HCT116 (cell line): ENCODE results near the gene HDAC7. TPM values are rescaled to one million over a fixed set of nuclear protein-coding genes. Genes with fewer than 3 reads are reported as not detected.

Experiments
- ATAC-seq: fragments of 200-7000 bp; cut with Tn5 transposase; 2 replicates; pipeline ENCODE4 v1.9.1; 2020; ENCODE audit warnings: mild to moderate bottlenecking, moderate library complexity
- BruUV-seq: library from RNA; stranded (reverse); fragments of 400-500 nt; replicated peaks from 2 replicates; lab custom pipeline; 2021; lab: Mats Ljungman, UMichigan
- CTCF ChIA-PET: fragments of 300-600 bp; sonication (Branson Sonifier 250); formaldehyde crosslinking; loops from one replicate; lab custom pipeline; 2021; ENCODE audit warnings: antibody characterized with exemption; lab: Charles Lee
- POLR2A ChIA-PET: fragments of 300-600, 350-600 bp; sonication (Branson Sonifier 250); formaldehyde crosslinking; loops from one replicate; lab custom pipeline; 2021; ENCODE audit warnings: antibody characterized with exemption; lab: Charles Lee
- RAD21 ChIA-PET, 2 experiments: fragments of 300-600 bp; sonication (Branson Sonifier 250); formaldehyde crosslinking; loops; one replicate each; lab custom pipeline; 2023; ENCODE audit warnings: low total read pairs in 2 of 2; ENCODE audit not compliant: uncharacterized antibody in 2 of 2, unreplicated experiment in 2 of 2, low non-redundant PET in 1 of 2; lab: Charles Lee
- DNase-seq: peaks from one replicate; pipeline ENCODE4 v3.0.0-alpha.2; 2010; ENCODE audit warnings: low read depth, low spot score
- H2AFZ ChIP-seq: fragments of 200-600 bp; shearing (Covaris generic), sonication (generic); 2 replicates; pipeline ENCODE4 v1.6.1; 2017; ENCODE audit warnings: low read depth, mixed run types, mixed read lengths, antibody characterized with exemption, low read length; ENCODE audit not compliant: poor library complexity, severe bottlenecking
- H3K27ac ChIP-seq: 2 replicates; pipeline ENCODE4 v1.5.1; 2012; ENCODE audit warnings: low read depth, low read length
- H3K27me3 ChIP-seq: fragments of 200-600 bp; sonication (generic); 2 replicates; pipeline ENCODE4 v1.6.1; 2016; ENCODE audit warnings: mixed run types, low read length, mixed read lengths; ENCODE audit not compliant: insufficient read depth
- H3K36me3 ChIP-seq, 2 experiments: fragments of 200-500 bp in 1 of 2; fragments of 200-600 bp in 1 of 2; sonication (Bioruptor generic) in 1 of 2; sonication (generic) in 1 of 2; 2 replicates each; pipeline versions ENCODE4 v1.5.1 to v1.6.1; 2014 to 2016; ENCODE audit warnings: low read length in 2 of 2, inconsistent platforms in 1 of 2, mixed read lengths in 1 of 2, mixed run types in 1 of 2; ENCODE audit not compliant: insufficient read depth in 2 of 2, control insufficient read depth in 1 of 2
- H3K4me1 ChIP-seq, 2 experiments: fragments of 200-600 bp in 1 of 2; sonication (generic) in 1 of 2; 2 replicates each; pipeline versions ENCODE4 v1.5.1 to v1.6.1; 2012 to 2017; ENCODE audit warnings: low read length in 2 of 2, inconsistent platforms in 1 of 2, mild to moderate bottlenecking in 1 of 2, mixed read lengths in 1 of 2, mixed run types in 1 of 2, moderate library complexity in 1 of 2; ENCODE audit not compliant: insufficient read depth in 2 of 2, control insufficient read depth in 1 of 2
- H3K4me2 ChIP-seq: fragments of 200-600 bp; sonication (generic); 2 replicates; pipeline ENCODE4 v1.6.1; 2017; ENCODE audit warnings: mixed run types, low read length, mixed read lengths
- H3K4me3 ChIP-seq, 2 experiments: fragments of 200-600 bp in 1 of 2; sonication (generic) in 1 of 2; replicated peaks in 1 of 2; 2 replicates each; pipeline ENCODE4 v1.5.1; 2011 to 2016; ENCODE audit warnings: low read length in 2 of 2, control low read depth in 1 of 2, low read depth in 1 of 2, mild to moderate bottlenecking in 1 of 2, mixed read lengths in 1 of 2, mixed run types in 1 of 2
- H3K79me2 ChIP-seq: fragments of 200-600 bp; sonication (generic); 2 replicates; pipeline ENCODE4 v1.6.1; 2017; ENCODE audit warnings: mild to moderate bottlenecking, mixed run types, low read length, moderate library complexity, mixed read lengths; ENCODE audit not compliant: insufficient read depth
- H3K9ac ChIP-seq: fragments of 200-600 bp; sonication (generic); 2 replicates; pipeline ENCODE4 v1.6.1; 2016; ENCODE audit warnings: low read length, mixed read lengths
- H3K9me2 ChIP-seq: fragments of 200-600 bp; sonication (generic), shearing (Covaris generic); 2 replicates; pipeline ENCODE4 v1.6.1; 2017; ENCODE audit warnings: mixed run types, mild to moderate bottlenecking, moderate library complexity; ENCODE audit not compliant: insufficient read depth
- H3K9me3 ChIP-seq, 2 experiments: fragments of 200-500 bp in 1 of 2; fragments of 200-600 bp in 1 of 2; sonication (Bioruptor generic) in 1 of 2; sonication (generic) in 1 of 2; 2 replicates each; pipeline ENCODE4 v1.6.1; 2014 to 2017; ENCODE audit warnings: low read length in 2 of 2, mixed read lengths in 2 of 2, inconsistent platforms in 1 of 2, low read depth in 1 of 2, mild to moderate bottlenecking in 1 of 2, mixed run types in 1 of 2, moderate library complexity in 1 of 2; ENCODE audit not compliant: control insufficient read depth in 1 of 2, insufficient read depth in 1 of 2
- H4K20me1 ChIP-seq: fragments of 200-600 bp; sonication (generic), shearing (Covaris generic); 2 replicates; pipeline ENCODE4 v1.6.1; 2017; ENCODE audit warnings: mixed run types, mild to moderate bottlenecking, moderate library complexity; ENCODE audit not compliant: insufficient read depth
- CBX3 ChIP-seq: IDR thresholded peaks from 2 replicates; pipeline ENCODE4 v1.6.1; 2012; ENCODE audit warnings: low read depth
- CEBPB ChIP-seq: IDR thresholded peaks from 2 replicates; pipeline ENCODE4 v1.6.1; 2012; ENCODE audit warnings: low read depth
- EGR1 ChIP-seq: IDR thresholded peaks from 2 replicates; pipeline ENCODE4 v1.6.1; 2012; ENCODE audit warnings: low read depth
- EZH2phosphoT487 ChIP-seq: fragments of 200-600 bp; IDR thresholded peaks from 2 replicates; pipeline ENCODE4 v1.6.1; 2018; ENCODE audit warnings: antibody characterized with exemption, borderline replicate concordance
- FOSL1 ChIP-seq: IDR thresholded peaks from 2 replicates; pipeline ENCODE4 v1.6.1; 2012; ENCODE audit warnings: low read depth
- JUND ChIP-seq: IDR thresholded peaks from 2 replicates; pipeline ENCODE4 v1.6.1; 2012
- POLR2A ChIP-seq: IDR thresholded peaks from 2 replicates; pipeline ENCODE4 v1.7.0; 2011; ENCODE audit warnings: borderline replicate concordance; ENCODE audit not compliant: insufficient read depth, insufficient read length; ENCODE audit errors: extremely low read depth
- POLR2AphosphoS5 ChIP-seq: IDR thresholded peaks from 2 replicates; pipeline ENCODE4 v1.6.1; 2011; ENCODE audit warnings: mild to moderate bottlenecking, low read depth, low read length, moderate library complexity
- RAD21 ChIP-seq: IDR thresholded peaks from 2 replicates; pipeline ENCODE4 v1.6.1; 2012; ENCODE audit warnings: low read depth, mild to moderate bottlenecking
- SIN3A ChIP-seq: IDR thresholded peaks from 2 replicates; pipeline ENCODE4 v1.6.1; 2012; ENCODE audit warnings: low read depth
- SP1 ChIP-seq: IDR thresholded peaks from 2 replicates; pipeline ENCODE4 v1.6.1; 2012; ENCODE audit warnings: low read depth
- SRF ChIP-seq: IDR thresholded peaks from 2 replicates; pipeline ENCODE4 v1.6.1; 2012; ENCODE audit warnings: low read depth
- TCF7L2 ChIP-seq: IDR thresholded peaks from 2 replicates; pipeline ENCODE4 v1.7.0; 2011; ENCODE audit warnings: borderline replicate concordance, inconsistent platforms; ENCODE audit not compliant: insufficient read depth, insufficient read length; ENCODE audit errors: extremely low read depth
- intact Hi-C: fragments of 100-400 bp; cut with micrococcal nuclease; formaldehyde crosslinking; loops from 2 replicates; pipeline ENCODE4 v1.10.0; 2022
- total RNA-seq: library from RNA; stranded (reverse); gene quantifications from one replicate; pipeline ENCODE4 v1.2.1, GENCODE V29; 2021; ENCODE audit not compliant: unreplicated experiment
- TF ChIP-seq, protein P1 (sequence below): IDR thresholded peaks from 2 replicates; pipeline ENCODE4 v1.6.1; 2012
- TF ChIP-seq, protein P2 (sequence below): IDR thresholded peaks from 2 replicates; pipeline ENCODE4 v1.6.1; 2011; ENCODE audit warnings: mild to moderate bottlenecking, low read length, moderate library complexity; ENCODE audit not compliant: insufficient replicate concordance; ENCODE audit errors: extremely low read depth
- TF ChIP-seq, protein P3 (sequence below): IDR thresholded peaks from 2 replicates; pipeline ENCODE4 v1.6.1; 2012

The HDAC7 gene
- total RNA-seq, 1 experiment from 2014 or later: 38.1 TPM

DNA sequence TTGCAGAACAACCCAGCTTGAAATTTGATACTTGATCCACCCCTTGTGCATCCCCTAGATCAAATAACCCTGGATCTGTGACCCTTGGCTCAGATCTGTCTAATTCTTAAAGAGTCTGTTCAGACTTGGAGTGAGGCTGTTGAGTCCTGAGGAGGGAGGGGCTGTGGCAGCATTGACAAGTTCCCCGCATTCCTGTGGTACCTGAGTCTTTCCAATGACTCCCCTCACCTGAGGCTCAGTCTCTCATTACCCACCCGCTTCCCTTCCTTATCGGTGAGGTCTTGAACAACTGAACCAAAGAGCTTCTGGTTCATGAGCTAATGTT is 16.1 kb upstream of the HDAC7 start:
- no peaks in the 10 kb centered on the region for H3K79me2 ChIP-seq

DNA sequence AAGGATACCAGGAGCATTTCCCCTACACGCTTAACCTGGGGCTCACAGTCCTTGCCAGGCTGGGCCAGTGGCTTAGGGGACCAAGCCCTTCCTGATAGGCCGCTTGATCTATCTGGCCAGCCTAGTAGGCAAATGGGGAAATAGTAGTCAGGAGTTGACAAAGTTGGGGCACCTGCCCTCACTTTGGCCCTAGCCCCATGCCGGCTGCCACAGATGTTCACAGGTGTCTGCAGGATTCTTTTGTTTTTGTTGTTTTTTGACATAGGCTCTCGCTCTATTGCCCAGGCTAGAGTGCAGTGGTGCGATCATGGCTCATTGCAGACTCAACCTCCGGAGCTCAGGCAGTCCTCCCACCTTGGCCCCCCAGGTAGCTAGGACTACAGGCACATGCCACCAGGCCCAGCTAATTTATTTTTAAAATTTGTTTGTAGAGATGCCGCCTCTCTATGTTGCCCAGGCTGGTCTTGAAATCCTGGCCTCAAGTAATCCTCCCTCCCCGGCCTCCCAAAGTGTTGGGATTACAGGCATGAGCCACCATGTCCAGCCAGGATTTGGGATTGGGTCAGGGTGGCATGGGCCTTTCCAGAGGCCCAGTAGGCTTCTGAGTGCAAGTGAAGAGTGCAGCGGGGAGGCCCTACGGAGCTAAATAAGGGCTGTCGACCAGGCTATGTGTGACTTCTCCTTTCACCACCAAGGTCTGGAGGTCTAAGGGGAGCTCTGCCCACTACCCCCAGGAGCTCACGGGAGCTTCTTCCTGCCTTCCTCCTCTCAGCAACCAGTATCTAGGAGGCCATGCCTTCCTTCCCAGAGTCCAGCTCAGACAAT is 15.5 kb upstream of the HDAC7 start:
- ChIA-PET CTCF (interaction anchor here (0.7 to 1.5 kb wide), 6 partner anchors 18 to 93 kb away, joined by 3 to 10 read pairs (median 4); no protein-coding TSS in a partner anchor), RAD21 (interaction anchor here in 1 of 2 experiments (0.6 to 1.4 kb wide), 2 partner anchors 38 to 91 kb away, joined by 4 read pairs; no protein-coding TSS in a partner anchor), POLR2A (interaction anchor here (1.1 kb wide), 1 partner anchor 14 kb away, joined by 10 read pairs; no protein-coding TSS in a partner anchor)
- Histone ChIP-seq H3K27ac (no peak overlapping the region), H3K9ac (no peak overlapping the region), H3K4me3 (no peak overlapping the region), H3K9me3 (no peaks in the 10 kb centered on the region), H3K27me3 (no peaks in the 10 kb centered on the region), H4K20me1 (no peaks in the 10 kb centered on the region), H3K4me1 (peaks cover 10 to 25% of the 10 kb centered on the region in 2 experiments; a peak in 2 of 4 replicates), H3K79me2 (no peaks in the 10 kb centered on the region), H3K9me2 (no peaks in the 10 kb centered on the region), H2AFZ (no peak overlapping the region), H3K4me2 (peak overlapping the region; percentile 11), H3K36me3 (no peaks in the 10 kb centered on the region)
- no TSS peak for BruUV-seq
- ATAC-seq: no peak
- DNase-seq: no peak
- intact Hi-C loops: loop anchor here (5.0 kb wide), 4 partner anchors 58 to 803 kb away; no protein-coding TSS in a partner anchor
- no peak for TF ChIP-seq POLR2AphosphoS5
- TF ChIP-seq, protein P1, sequence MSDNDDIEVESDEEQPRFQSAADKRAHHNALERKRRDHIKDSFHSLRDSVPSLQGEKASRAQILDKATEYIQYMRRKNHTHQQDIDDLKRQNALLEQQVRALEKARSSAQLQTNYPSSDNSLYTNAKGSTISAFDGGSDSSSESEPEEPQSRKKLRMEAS: no peak
- TF ChIP-seq, protein P2, sequence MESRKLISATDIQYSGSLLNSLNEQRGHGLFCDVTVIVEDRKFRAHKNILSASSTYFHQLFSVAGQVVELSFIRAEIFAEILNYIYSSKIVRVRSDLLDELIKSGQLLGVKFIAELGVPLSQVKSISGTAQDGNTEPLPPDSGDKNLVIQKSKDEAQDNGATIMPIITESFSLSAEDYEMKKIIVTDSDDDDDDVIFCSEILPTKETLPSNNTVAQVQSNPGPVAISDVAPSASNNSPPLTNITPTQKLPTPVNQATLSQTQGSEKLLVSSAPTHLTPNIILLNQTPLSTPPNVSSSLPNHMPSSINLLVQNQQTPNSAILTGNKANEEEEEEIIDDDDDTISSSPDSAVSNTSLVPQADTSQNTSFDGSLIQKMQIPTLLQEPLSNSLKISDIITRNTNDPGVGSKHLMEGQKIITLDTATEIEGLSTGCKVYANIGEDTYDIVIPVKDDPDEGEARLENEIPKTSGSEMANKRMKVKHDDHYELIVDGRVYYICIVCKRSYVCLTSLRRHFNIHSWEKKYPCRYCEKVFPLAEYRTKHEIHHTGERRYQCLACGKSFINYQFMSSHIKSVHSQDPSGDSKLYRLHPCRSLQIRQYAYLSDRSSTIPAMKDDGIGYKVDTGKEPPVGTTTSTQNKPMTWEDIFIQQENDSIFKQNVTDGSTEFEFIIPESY: no peak
- TF ChIP-seq POLR2A: no peak
- TF ChIP-seq CEBPB: no peak
- no peak for TF ChIP-seq EZH2phosphoT487
- TF ChIP-seq EGR1: no peak
- TF ChIP-seq CBX3: no peak
- no peak for TF ChIP-seq SRF
- TF ChIP-seq JUND: no peak
- TF ChIP-seq SIN3A: no peak
- no peak for TF ChIP-seq TCF7L2
- no peak for TF ChIP-seq FOSL1
- no peak for TF ChIP-seq SP1

More for the DNA sequence above, 16.1 kb upstream of the HDAC7 start:
- Histone ChIP-seq H4K20me1 (no peaks in the 10 kb centered on the region), H3K9me3 (no peaks in the 10 kb centered on the region), H3K9me2 (no peaks in the 10 kb centered on the region), H3K4me3 (no peak overlapping the region), H3K36me3 (no peaks in the 10 kb centered on the region), H2AFZ (no peak overlapping the region), H3K9ac (no peak overlapping the region), H3K4me1 (peaks cover 10 to 25% of the 10 kb centered on the region in 2 experiments; a peak in 2 of 4 replicates), H3K4me2 (peak overlapping the region; percentile 11), H3K27me3 (no peaks in the 10 kb centered on the region), H3K27ac (no peak overlapping the region)
- TF ChIP-seq, protein P3, sequence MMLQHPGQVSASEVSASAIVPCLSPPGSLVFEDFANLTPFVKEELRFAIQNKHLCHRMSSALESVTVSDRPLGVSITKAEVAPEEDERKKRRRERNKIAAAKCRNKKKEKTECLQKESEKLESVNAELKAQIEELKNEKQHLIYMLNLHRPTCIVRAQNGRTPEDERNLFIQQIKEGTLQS: no peak
- TF ChIP-seq EGR1: no peak
- TF ChIP-seq, protein P1: no peak
- no peak for TF ChIP-seq POLR2AphosphoS5
- TF ChIP-seq RAD21: no peak
- no peak for TF ChIP-seq EZH2phosphoT487
- TF ChIP-seq SIN3A: no peak
- ChIA-PET POLR2A (interaction anchor here (1.1 kb wide), 1 partner anchor 15 kb away, joined by 10 read pairs; no protein-coding TSS in a partner anchor), RAD21 (interaction anchor here in 1 of 2 experiments (0.6 to 1.4 kb wide), 3 partner anchors 38 to 92 kb away, joined by 3 to 4 read pairs (median 4); no protein-coding TSS in a partner anchor), CTCF (interaction anchor here (0.6 to 1.5 kb wide), 7 partner anchors 18 to 93 kb away, joined by 3 to 10 read pairs (median 3); no protein-coding TSS in a partner anchor)
- no peak for DNase-seq
- intact Hi-C loops: loop anchor here (5.0 kb wide), 4 partner anchors 58 to 803 kb away; no protein-coding TSS in a partner anchor
- no TSS peak for BruUV-seq
- ATAC-seq: no peak
